ENCODE data around the gene TCF12.

TCF12 gene

GRCh38 chr15:57324944-57325679 lies 406.7 kb downstream of the TCF12 start:
- DNase-seq, result no peak

- no peak for DNase-seq
Observed at GRCh38 chr15:57326196-57326595, 407.8 kb downstream of the TCF12 start.

GRCh38 chr15:57327985-57328471 lies 409.6 kb downstream of the TCF12 start:
- no peak for DNase-seq

DNA sequence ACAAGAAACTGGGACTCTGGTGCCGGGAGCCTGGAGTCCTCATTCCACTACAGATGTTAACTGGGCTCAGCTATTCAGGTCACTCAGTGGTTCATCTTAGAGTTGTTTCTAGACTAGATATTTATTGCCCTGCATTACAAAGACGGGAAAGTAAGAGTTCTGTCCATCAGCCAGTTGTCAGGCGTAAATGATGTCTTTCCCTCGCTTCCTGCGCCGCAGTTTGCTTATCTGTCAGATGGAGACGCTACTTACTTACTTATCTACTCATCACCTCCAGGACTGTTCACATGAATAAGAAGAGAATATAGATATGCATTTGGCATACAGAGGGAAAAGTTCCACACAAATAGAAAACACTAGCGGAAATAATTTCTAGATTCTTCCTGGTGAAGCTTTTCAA lies 410.0 kb downstream of the TCF12 start:
- DNase-seq, result no peak

DNA sequence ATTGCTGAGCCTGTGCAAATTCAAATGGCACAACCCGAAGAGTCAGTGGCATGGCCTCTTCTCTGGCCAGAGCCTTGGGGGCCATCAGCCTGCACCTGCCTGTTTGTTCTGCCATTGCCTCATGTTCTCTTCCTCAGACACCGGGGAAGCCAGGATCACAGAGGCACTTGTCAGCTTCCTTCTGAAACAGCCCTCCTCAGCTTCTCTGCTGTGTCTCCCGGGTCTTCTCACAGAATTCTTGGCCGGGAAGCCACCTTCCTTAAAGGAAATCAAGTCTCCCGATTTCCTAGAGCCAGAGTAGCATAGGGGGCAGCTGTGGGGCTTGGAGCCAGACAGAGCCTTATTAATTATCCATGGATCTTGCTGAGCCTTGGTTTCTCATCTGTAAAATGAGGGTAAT lies 410.5 kb downstream of the TCF12 start:
- DNase-seq, result no peak

- DNase-seq, result no peak
Observed at GRCh38 chr15:57329582-57330367, 411.3 kb downstream of the TCF12 start.

GRCh38 chr15:57330619-57331340 lies 412.3 kb downstream of the TCF12 start:
- DNase-seq, result no peak

DNA sequence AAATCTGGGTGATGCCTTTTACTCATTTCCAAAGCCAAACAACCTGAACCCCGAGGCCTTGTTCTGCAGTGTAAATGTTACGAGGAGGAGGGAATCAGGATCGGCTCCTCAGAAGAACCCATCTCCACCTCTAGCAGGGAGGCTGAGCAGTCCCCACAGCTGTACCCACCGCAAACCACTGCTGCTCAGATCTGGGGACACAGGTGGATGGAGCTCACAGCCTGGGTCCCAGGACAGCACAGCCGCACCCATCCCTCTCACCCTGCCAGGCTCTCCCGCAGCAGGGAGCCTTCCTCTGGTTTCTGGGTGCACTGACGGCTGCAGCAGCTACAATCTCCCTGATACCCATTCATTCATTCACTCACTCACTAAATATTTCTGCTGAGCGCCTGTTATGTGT lies 413.9 kb downstream of the TCF12 start:
- no peak for DNase-seq

DNA sequence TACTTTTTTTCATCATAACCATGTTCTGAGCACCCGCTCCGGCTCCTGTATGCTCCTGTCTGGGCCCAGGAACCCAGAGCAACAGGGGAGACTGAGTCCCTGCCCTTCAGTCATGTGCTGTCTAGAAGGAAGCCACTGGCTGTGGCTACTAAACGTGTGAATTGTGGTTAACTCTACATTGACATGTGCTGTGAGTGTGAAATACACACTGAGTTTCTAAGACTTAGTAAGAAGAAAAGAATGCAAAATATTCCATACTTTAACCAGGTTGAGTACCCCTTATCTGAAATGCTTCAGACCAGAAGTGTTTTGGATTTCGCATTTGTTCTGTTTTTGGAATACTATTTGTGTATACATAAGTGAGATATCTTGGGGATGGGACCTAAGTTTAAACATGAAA lies 415.0 kb downstream of the TCF12 start:
- DNase-seq, result no peak

GRCh38 chr15:57334257-57334656 lies 415.8 kb downstream of the TCF12 start:
- no peak for DNase-seq

- no peak for DNase-seq
Observed at GRCh38 chr15:57335293-57335715, 416.9 kb downstream of the TCF12 start.

GRCh38 chr15:57335719-57336118 lies 417.3 kb downstream of the TCF12 start:
- DNase-seq, result no peak

DNA sequence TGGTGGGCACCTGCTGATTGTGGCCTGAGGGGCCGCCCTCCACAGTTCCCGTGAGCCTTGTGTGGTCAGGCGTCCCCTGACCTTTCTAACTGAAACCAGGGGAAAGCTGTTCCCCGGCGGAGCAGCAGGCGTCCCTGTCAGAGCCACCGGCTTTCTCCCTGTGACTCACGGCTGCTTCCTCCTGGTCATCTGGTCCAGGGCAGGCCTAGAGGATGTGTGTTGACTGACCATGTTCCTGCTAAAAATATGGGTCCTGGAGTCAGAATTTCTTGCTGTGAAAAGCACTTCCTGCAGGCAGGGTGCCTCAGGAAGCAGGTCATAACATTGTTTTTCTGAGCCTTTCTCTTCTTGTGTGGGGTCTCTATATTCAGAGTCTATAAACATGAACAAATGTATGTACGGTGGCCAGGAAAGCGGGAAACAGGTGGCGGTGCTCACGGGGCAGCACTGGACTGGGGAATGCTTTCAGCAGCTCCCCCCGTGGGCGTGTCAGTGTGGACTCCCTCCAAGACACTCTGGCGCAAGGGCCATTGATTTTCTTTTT lies 419.5 kb downstream of the TCF12 start:
- no peak for DNase-seq

DNA sequence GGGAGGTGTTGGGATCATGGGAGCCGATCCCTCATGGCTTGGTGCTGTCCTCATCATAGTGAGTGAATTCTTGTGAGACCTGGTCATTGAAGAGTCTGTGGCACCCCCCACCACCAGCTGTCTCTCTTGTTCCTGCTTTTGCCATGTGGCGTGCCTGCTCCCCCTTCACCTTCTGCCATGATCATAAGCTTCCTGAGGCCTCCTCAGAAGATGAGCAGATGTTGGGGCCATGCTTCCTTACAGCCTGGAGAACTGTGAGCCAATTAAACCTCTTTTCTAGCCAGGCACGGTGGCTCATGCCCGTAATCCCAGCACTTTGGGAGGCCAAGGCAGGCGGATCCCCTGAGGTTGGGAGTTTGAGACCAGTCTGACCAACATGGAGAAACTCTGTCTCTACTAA lies 420.9 kb downstream of the TCF12 start:
- DNase-seq, result no peak
